ENCODE measurements around the gene MB.

The MB gene

GRCh38 chr22:35638001-35638400 lies 20.9 kb upstream of the MB start:
- in situ Hi-C loops (cut with HindIII; ENCODE audit: low sequenced_read_pairs): no loop called here

- in situ Hi-C loops (cut with HindIII; ENCODE audit: low sequenced_read_pairs): no loop called here
Observed at GRCh38 chr22:35637254-35637653, 20.1 kb upstream of the MB start.

- in situ Hi-C loops (cut with HindIII; ENCODE audit: low sequenced_read_pairs): no loop called here
Observed at GRCh38 chr22:35634943-35635540, 17.9 kb upstream of the MB start.

GRCh38 chr22:35634015-35634414 lies 16.9 kb upstream of the MB start:
- in situ Hi-C loops (cut with HindIII; ENCODE audit: low sequenced_read_pairs): no loop called here

GRCh38 chr22:35633520-35633919 lies 16.4 kb upstream of the MB start:
- in situ Hi-C loops (cut with HindIII; ENCODE audit: low sequenced_read_pairs): no loop called here

GRCh38 chr22:35632935-35633334 lies 15.8 kb upstream of the MB start:
- in situ Hi-C loops (cut with HindIII; ENCODE audit: low sequenced_read_pairs): no loop called here

GRCh38 chr22:35631597-35631996 lies 14.5 kb upstream of the MB start:
- in situ Hi-C loops (cut with HindIII; ENCODE audit: low sequenced_read_pairs): no loop called here

- in situ Hi-C loops (cut with HindIII; ENCODE audit: low sequenced_read_pairs): no loop called here
Observed at GRCh38 chr22:35630891-35631290, 13.8 kb upstream of the MB start.

- in situ Hi-C loops (cut with HindIII; ENCODE audit: low sequenced_read_pairs): no loop called here
Observed at GRCh38 chr22:35630387-35630793, 13.3 kb upstream of the MB start.

GRCh38 chr22:35629406-35630216 lies 12.5 kb upstream of the MB start:
- in situ Hi-C loops (cut with HindIII; ENCODE audit: low sequenced_read_pairs): no loop called here

- in situ Hi-C loops (cut with HindIII; ENCODE audit: low sequenced_read_pairs): no loop called here
Observed at GRCh38 chr22:35628732-35629131, 11.6 kb upstream of the MB start.

- in situ Hi-C loops (cut with HindIII; ENCODE audit: low sequenced_read_pairs): no loop called here
Observed at GRCh38 chr22:35627267-35628041, 10.3 kb upstream of the MB start.

- in situ Hi-C loops (cut with HindIII; ENCODE audit: low sequenced_read_pairs): no loop called here
Observed at GRCh38 chr22:35625763-35626432, 8.8 kb upstream of the MB start.

- in situ Hi-C loops (cut with HindIII; ENCODE audit: low sequenced_read_pairs): loop anchor here (5.0 kb wide), 1 partner anchor 192 kb away; no protein-coding TSS in a partner anchor
Observed at GRCh38 chr22:35624547-35624946, 7.4 kb upstream of the MB start.

GRCh38 chr22:35623885-35624284 lies 6.8 kb upstream of the MB start:
- in situ Hi-C loops (cut with HindIII; ENCODE audit: low sequenced_read_pairs): loop anchor here (5.0 kb wide), 1 partner anchor 192 kb away; no protein-coding TSS in a partner anchor

GRCh38 chr22:35622191-35622913 lies 5.2 kb upstream of the MB start:
- in situ Hi-C loops (cut with HindIII; ENCODE audit: low sequenced_read_pairs): loop anchor here (5.0 kb wide), 1 partner anchor 190 kb away; no protein-coding TSS in a partner anchor

- in situ Hi-C loops (cut with HindIII; ENCODE audit: low sequenced_read_pairs): loop anchor here (5.0 kb wide), 1 partner anchor 189 kb away; no protein-coding TSS in a partner anchor
Observed at GRCh38 chr22:35621451-35621850, 4.3 kb upstream of the MB start.

- in situ Hi-C loops (cut with HindIII; ENCODE audit: low sequenced_read_pairs): loop anchor here (5.0 kb wide), 1 partner anchor 188 kb away; no protein-coding TSS in a partner anchor
Observed at GRCh38 chr22:35620624-35621251, 3.6 kb upstream of the MB start.

GRCh38 chr22:35619336-35620094 lies 2.4 kb upstream of the MB start:
- in situ Hi-C loops (cut with HindIII; ENCODE audit: low sequenced_read_pairs): loop anchor here (5.0 kb wide), 1 partner anchor 187 kb away; no protein-coding TSS in a partner anchor

All from endothelial cell of hepatic sinusoid (primary cell).